Spleen (tissue), 7 donors: ENCODE results near the gene ZNF836.

Experiments used
- POLR2A ChIP-seq, 3 donors: fragments of 450-650 bp; IDR thresholded peaks; one replicate each; pipeline ENCODE4 v1.5.1; 2017; ENCODE audit warnings: antibody characterized with exemption in 3 of 3, mild to moderate bottlenecking in 1 of 3
- TF ChIP-seq, protein P1 (sequence below), 11 experiments: fragments of 200-600 bp in 7 of 11; fragments of 450-650 bp in 4 of 11; sonication (generic) in 4 of 11; IDR thresholded peaks in 8 of 11; conservative IDR thresholded peaks in 3 of 11; 1 replicate in 7 of 11; 2 replicates in 4 of 11; pipeline versions ENCODE4 v1.4.0 to v1.8.0; 2016 to 2021; ENCODE audit warnings: antibody characterized with exemption in 11 of 11, inconsistent platforms in 4 of 11, mild to moderate bottlenecking in 1 of 11
- donor health status: DM: no; HTN: no; CAD: no; lungs with moderate emphysema.
- donor health status: DM: no; HTN: no; CAD: no.
- donor health status: DM: no; HTN: no; CAD: no.

GRCh38 chr19:52187407-52187806 is 16.0 kb upstream of the ZNF836 start:
- TF ChIP-seq, protein P1, sequence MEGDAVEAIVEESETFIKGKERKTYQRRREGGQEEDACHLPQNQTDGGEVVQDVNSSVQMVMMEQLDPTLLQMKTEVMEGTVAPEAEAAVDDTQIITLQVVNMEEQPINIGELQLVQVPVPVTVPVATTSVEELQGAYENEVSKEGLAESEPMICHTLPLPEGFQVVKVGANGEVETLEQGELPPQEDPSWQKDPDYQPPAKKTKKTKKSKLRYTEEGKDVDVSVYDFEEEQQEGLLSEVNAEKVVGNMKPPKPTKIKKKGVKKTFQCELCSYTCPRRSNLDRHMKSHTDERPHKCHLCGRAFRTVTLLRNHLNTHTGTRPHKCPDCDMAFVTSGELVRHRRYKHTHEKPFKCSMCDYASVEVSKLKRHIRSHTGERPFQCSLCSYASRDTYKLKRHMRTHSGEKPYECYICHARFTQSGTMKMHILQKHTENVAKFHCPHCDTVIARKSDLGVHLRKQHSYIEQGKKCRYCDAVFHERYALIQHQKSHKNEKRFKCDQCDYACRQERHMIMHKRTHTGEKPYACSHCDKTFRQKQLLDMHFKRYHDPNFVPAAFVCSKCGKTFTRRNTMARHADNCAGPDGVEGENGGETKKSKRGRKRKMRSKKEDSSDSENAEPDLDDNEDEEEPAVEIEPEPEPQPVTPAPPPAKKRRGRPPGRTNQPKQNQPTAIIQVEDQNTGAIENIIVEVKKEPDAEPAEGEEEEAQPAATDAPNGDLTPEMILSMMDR (IDR thresholded peaks at IDR 0.05 in 8 of 11, conservative IDR thresholded peaks at IDR 0.05 in 3 of 11), result no peak
- TF ChIP-seq POLR2A (IDR thresholded peaks at IDR 0.05), result no peak
